Activated CD8-positive, alpha-beta memory T cell treated with anti-CD3 and anti-CD28 coated beads for 48 hours (primary cell): ENCODE measurements around the gene OR52H1.

Source experiments
- DNase-seq, 3 experiments: peaks; one replicate each; pipeline ENCODE4 v3.0.0-alpha.2; 2020; ENCODE audit warnings: low read depth in 2 of 3, low spot score in 2 of 3

Gene OR52H1

DNA sequence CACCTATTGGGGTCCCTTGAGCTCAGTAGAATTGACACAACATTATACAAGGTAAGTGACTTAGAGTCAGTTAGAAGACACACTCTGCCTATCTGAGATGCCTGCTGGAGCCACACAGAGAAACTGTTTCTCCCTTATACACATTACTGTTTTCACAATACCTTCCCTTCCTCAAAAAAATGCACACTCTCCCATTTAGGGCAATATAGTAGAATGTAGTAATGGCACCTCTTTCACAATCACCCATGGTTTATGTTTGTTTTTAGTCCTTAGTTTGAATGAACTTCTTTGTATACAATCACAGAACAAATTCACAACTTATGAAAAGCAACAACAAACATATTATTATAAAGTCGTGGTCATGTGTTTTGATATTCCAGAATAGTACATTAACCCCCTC is 14.3 kb downstream of the OR52H1 start:
- DNase-seq = no peak

DNA sequence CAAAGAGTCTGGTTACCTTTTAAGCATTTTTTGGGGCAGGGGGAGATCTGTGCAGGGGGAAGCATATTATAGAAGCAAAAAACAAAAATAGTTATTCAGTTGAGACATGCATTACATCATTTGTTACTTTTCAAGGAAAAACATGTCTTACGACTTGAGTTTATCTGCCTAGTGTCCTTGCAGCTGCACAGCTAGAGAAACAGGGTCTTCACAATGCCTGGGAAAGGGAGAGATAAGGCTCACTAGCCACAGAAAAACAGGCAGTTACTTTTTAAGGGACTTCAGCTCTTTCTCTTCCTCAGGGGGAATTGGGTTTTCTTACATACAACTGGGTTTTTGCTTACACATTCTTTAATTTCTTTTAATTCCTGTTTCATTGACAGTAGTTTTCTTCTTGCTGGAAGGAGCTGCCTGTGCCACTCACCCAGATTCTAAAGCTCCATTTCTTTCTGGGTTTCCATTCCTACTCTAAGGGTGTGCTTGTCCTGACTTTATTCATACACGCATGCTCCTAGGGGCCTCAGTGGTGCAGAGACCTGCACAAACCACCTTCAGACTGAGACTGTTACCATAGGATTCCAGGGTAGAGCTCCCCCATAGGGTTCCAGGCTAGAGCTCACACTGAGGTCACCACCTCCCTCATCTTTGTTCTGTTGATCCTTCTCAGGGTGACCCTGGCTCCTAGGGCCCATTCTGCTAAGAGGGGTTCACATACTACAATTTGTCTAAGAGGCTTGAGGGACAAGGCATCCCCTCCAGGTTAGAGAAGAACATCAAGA is 17.1 kb downstream of the OR52H1 start:
- DNase-seq = no peak

DNA sequence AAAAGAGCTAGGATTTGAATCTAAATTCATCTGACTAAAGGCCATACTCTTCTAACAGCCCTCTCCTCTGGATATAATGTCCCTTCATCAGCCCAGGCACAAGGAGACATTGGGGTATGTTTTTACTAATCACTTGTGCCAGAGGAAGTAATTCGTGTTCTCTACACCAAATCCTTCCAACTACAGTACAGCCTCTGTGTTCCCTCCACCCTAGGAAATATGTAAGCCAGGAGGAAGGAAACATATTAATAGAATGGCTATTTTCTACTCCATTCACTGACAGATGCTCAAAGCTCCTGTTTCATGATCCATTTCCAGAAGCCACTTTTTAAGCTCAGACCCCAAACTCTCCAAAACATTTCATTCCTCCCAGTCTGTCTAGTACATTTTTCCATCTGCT is 19.8 kb downstream of the OR52H1 start:
- no peak for DNase-seq

DNA sequence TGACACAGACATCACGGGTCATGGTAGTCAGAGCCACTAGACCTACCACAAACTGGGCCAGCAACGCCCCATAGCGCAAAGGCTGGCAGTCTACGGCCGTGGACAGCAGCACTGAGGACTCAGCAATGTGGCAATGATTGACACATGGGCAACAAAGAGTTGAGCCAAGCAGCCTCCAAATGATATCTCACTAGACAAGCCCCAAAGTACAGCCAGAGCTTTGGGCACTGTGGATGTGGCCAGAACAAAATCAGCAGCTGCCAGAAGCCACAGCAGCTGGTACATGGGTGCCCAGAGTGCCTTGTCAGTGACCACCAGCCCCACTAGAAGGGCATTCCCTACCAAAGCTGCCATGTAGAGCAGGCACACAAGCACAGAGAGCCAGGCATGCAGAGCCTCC is 20.6 kb downstream of the OR52H1 start:
- DNase-seq = no peak

DNA sequence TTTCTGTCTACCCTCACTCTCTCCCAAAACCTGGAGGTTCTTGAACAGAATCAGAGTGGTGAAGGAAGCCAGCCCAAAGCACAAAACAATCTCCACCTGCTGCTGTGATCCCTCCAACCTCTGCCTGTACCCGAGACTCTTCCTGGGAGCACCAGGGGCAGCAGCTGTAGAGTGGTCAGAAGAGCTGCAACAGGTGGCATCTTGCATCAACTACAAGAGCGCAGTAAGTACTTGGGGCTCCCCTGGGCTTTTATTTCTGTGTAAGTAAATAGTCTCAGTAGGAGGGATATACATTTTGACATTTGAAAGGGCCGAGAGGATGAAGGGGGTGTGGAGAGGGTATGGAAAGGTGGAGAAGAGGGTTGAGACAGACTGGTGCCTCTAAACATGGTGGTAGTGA is 23.6 kb downstream of the OR52H1 start:
- no peak for DNase-seq

DNA sequence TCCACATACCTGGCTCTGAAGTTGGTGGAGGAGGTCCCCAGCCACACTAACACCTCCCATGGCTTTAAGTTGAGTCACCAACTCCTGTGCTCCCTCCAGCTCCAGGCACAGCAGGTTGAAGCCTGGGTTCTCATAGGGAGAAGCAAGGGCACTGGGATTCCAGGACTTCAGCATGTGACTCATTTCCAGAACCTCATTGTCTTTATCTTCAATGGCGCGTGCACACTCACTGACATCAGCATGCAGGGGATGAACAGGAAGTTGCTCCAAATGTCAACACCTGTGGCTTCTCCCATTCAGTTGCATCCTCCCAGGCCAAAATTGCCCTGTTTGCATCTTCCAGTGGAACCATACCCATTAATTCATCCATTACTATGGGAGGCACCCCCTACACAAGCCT is 26.0 kb downstream of the OR52H1 start:
- DNase-seq = no peak

DNA sequence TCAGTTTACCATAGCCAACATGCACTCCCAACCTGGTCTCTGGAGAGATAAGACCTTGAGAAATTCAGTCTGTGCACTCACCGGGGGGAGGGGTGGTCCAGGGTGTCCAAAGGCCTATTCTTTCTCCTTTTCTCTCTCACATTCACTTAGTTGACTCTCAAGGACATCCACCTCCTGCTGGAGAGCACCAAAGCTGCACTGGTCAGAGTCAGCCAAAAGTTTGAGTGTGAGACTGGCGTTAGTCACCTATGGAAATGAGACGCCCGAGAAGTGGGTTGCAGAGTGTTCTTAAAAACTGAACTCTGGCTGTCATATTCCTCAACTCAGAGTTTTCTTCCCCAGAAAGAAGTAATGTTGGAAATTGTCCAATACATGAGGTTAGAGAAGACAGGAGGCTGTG is 26.8 kb downstream of the OR52H1 start:
- DNase-seq = no peak

DNA sequence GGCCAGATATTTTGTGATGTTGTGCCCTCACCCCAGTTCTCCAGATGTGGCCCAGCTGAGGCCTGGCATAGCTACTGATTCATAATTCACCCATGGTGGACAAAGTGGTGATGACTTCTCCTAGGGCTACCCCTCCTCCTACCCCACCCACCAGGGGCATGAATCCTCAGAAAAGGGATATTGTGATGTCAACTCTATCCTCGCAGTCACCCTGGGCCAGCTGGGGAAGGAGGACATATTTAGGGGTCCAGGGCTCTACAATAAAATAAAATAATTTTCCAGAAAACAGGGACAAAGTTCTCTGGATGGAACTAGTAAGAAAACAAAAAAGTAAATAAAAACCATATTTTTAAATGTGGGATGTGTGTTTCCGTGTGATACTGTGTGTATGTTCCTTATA is 31.7 kb downstream of the OR52H1 start, which contains the start of gene UBQLNL:
Gene UBQLNL (minus strand): TSS at position 101 of the 400 bp plus-strand sequence. CDS start 258 bp downstream, outside the sequence.
- DNase-seq = no peak

DNA sequence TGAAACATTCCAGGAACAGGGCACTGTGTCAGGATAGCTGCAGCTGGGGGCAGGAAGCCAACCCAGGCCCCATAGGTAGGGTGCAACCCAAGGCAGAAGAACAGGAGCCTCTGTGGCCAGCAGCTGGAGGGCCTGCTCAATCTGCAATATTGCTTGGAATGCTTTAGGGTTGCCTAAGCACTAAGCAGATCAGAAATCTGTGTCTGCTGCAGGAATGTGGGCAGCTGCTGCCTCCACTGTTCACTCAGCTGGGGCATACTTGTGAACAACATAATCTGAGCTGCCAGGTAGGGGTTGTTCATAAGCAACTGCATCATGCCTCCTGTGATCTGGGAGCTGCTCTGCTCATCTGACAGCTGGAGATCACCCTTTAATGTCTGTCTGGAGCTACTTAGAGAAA is 33.5 kb downstream of the OR52H1 start:
- DNase-seq = no peak

DNA sequence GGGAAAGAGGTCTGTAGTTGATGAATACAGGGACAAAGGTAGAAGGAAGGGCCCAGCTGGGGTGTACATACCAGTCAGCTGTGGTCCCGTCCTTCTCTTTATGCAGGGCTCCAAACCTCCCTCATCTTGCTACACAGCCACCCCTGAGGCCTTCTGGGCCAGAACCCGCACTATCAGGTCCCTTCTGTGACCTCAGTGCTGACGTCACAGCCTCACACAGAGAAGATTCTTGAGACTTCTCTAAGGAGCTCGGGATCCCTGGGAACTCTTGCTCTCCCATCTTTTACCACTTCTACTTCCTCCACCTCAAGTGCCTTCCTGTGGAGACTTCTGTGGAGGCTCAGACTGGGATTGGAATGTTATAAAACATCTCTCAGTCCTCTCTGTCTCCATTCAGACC is 38.5 kb downstream of the OR52H1 start, which contains the start of gene UBQLN3:
Gene UBQLN3 (minus strand): TSS at position 155 of the 400 bp plus-strand sequence. CDS start 399 bp downstream, outside the sequence.
- DNase-seq = no peak

DNA sequence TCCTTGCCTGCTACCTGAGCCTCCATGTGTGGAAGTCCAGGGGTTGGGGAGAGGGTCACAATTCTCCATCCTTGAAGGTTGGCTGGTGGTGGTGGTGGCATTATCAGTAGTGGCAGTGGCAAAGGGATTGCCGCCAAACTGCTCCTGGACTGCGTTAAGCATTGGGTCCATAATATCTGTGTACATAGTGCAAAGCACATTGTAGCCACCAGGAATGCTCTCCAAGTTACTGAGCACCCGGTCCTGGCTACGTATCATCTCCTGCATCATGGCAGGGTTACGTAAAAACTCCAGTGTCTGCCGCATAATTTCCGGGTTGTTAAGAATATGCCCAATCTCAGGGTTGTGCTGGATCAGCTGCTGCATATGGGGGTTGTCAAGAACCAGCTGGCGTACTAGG is 39.7 kb downstream of the OR52H1 start:
- DNase-seq = no peak

DNA sequence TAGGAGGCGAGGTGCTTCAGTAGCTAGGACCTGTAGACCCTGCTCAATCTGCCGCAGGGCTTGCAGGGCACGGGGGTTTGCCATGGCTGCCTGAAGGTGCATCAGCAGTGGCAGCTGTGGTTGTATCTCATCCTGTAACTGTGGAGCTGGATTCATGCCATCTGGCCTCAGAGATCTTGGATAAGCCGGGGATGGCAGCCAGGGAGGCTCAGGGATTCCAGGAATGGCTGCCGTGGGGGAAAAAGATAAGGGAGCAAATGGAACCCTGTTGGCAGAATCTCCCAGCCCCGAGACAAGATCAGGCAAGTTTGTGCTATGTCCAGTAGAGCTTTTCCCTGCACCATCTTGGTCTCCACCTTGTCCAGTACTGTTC is 40.4 kb downstream of the OR52H1 start:
- no peak for DNase-seq

DNA sequence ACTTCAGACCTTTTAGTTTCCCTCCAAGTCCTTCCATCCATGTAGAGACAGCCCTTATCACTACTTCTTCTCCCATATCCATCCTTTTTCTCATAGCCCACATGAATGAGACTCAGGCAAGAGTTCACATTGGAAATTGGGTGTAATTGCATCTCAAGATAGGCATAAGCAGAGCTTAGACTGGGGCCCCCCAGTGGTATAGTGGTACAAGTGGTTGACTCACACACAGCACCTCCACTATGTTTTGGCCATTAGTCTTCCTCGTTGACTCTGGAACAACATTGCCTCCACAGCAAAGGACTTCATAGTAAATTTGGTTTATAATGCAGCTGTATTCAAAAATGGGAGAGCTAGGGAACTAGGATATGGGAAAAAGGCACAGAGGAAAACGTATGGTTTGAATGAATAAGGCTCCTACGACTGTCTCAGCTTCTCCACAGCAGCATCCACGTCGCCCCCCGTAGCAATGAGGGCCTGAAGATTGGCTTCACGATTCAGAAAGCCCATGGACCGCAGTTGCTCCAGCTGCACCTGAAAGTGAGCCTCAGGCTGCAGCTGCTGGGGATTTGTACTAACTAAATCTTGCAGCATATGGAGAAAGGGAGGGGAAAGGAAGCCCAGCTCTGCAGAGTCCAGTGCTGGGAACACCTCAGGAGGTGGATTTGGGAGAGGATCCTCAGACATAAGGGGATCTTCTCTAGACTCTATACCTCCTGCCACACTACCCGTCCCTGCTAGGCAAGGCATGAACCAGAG is 41.0 kb downstream of the OR52H1 start:
- DNase-seq = no peak

DNA sequence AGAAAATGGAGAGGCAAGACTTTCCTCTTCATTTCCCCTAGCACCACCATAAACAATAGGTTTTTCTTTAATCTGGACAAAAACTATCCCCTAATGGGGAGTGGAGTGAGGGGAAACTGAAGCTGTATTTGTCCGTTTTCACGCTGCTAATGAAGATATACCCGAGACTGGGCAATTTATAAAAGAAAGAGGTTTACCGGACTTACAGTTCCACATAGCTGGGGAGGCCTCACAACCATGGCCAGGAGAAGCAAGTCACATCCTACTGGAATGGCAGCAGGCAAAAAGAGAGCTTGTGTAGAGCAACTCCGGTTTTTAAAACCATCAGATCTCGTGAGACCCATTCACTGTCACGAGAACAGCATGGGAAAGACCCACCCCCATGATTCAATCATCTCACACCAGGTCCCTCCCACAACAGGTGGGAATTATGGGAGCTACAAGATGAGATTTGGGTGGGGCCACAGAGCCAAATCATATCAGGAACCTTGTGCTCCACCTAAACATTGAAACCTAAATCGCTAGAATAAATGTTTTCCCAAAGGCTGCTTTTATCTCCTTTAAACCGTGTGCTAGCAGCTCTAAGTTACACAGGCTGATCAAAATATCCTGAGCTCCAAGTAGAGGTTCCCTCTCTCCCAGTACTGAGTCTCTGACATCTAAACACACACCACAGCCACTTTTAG is 42.8 kb downstream of the OR52H1 start:
- DNase-seq = no peak

DNA sequence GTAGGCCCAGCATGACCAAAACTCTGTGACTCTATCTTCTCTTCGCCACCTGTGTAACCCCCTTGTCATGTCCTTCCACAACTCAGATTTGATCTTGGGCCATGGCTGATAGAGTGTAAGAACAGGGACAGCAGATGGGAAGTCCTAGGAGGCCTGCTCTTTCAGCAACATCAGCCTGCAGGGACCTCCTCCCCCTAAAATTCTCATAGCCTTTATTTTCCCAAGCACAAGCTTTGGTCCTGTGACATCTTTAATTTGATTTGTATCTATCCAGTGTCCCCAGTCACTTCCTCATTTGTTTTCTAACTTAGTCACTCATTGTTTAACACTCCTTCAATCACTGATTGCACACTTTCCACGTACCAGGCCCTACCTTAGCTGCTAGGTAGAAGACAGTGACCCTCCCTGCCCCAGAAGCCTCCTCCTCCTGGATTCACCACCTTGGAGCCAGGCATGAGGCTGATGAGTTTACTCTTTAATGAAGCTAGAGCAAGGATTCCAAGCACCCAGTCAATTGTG is 43.9 kb downstream of the OR52H1 start:
- no peak for DNase-seq

DNA sequence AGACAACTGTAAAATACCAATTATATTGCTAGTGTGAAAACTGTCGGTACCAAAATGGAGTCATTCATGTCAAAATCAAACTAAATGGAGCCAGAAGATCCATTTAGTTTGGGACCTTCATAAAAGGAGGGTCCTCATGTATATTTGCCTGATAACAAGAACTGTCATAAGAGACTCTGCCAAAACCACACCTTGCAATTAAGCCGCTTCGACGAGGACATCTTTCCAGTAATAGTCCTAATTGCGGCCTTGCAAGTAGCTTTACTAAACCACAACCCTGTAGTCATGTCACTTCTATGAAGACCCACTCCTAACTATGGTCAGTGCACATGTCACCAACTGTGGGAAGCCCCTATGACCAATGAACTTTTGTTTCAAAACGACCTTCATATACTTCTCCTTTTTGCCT is 47.9 kb downstream of the OR52H1 start:
- DNase-seq = no peak

DNA sequence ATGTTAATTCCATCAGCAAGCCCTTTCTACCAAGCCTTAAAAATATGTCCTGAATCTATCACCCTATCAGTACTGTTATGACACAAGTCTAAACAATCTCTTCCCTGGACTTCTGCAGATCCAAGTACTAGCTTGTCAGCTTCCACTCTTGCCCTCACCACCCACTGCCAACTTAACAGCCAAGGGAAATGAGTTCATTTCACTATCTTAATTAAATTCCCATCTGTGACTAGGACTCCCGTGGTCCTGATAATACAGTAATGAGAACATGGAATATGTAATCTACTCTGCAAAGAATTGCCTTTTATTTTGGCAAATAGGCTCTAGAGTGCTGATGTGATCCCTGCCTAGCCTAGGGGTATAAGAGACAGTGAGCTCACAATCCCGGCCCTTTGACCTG is 48.7 kb downstream of the OR52H1 start:
- DNase-seq = no peak
